Neural cell (in vitro differentiated cells): ENCODE measurements around the gene DGCR8. TPM values are rescaled to one million over a fixed set of nuclear protein-coding genes. Genes with fewer than 3 reads are reported as not detected.

Experiments used
- H2AFZ ChIP-seq: fragments of 200-600, 300-800 bp; sonication (generic), shearing (Covaris generic); 2 replicates; pipeline ENCODE4 v1.6.0; 2014; ENCODE audit warnings: low read depth, mild to moderate bottlenecking, antibody characterized with exemption, low read length, moderate library complexity
- H3F3A ChIP-seq: fragments of 200-600 bp; shearing (Covaris generic); 2 replicates; pipeline ENCODE4 v1.6.1; 2016; ENCODE audit warnings: mild to moderate bottlenecking, moderate library complexity, mixed read lengths, antibody characterized with exemption, low read length; ENCODE audit not compliant: insufficient read depth, poor library complexity, severe bottlenecking
- H3K27ac ChIP-seq: fragments of 200-600, 300-800 bp; sonication (generic), shearing (Covaris generic); 2 replicates; pipeline ENCODE4 v1.5.1; 2014; ENCODE audit warnings: mild to moderate bottlenecking, low read length, moderate library complexity
- H3K27me3 ChIP-seq: fragments of 300-800, 200-600 bp; sonication (generic), shearing (Covaris generic); 2 replicates; pipeline ENCODE4 v1.6.0; 2014; ENCODE audit warnings: mild to moderate bottlenecking, low read depth, low read length, moderate library complexity; ENCODE audit not compliant: insufficient read depth
- H3K36me3 ChIP-seq: fragments of 300-800, 200-600 bp; sonication (generic), shearing (Covaris generic); 2 replicates; pipeline ENCODE4 v1.5.1; 2014; ENCODE audit warnings: mild to moderate bottlenecking, antibody characterized with exemption, low read length, moderate library complexity; ENCODE audit not compliant: insufficient read depth
- H3K4me2 ChIP-seq: fragments of 300-800, 200-600 bp; sonication (generic), shearing (Covaris generic); 2 replicates; pipeline ENCODE4 v1.6.0; 2014; ENCODE audit warnings: mild to moderate bottlenecking, low read length
- H3K4me3 ChIP-seq: fragments of 300-800, 200-600 bp; sonication (generic), shearing (Covaris generic); 2 replicates; pipeline ENCODE4 v1.5.1; 2014; ENCODE audit warnings: mild to moderate bottlenecking, low read length, moderate library complexity
- H3K79me2 ChIP-seq: fragments of 200-600 bp; shearing (Covaris generic); replicated peaks from 2 replicates; pipeline ENCODE4 v1.6.0; 2014; ENCODE audit warnings: mild to moderate bottlenecking, low read length, moderate library complexity; ENCODE audit not compliant: insufficient read depth
- H3K9ac ChIP-seq: fragments of 300-800, 200-600 bp; sonication (generic), shearing (Covaris generic); 2 replicates; pipeline ENCODE4 v1.6.1; 2016; ENCODE audit warnings: mild to moderate bottlenecking, low read length, mixed read lengths
- H3K9me2 ChIP-seq: fragments of 200-600 bp; shearing (Covaris generic); 2 replicates; pipeline ENCODE4 v1.6.1; 2016; ENCODE audit warnings: mild to moderate bottlenecking, low read length, mixed read lengths; ENCODE audit not compliant: insufficient read depth
- H3K9me3 ChIP-seq: fragments of 200-600, 300-800 bp; sonication (generic), shearing (Covaris generic); 2 replicates; pipeline ENCODE4 v1.6.1; 2016; ENCODE audit warnings: mild to moderate bottlenecking, mixed run types, low read length, moderate library complexity, mixed read lengths
- H4K20me1 ChIP-seq: fragments of 200-600 bp; shearing (Covaris generic); 2 replicates; pipeline ENCODE4 v1.6.1; 2016; ENCODE audit warnings: mild to moderate bottlenecking, mixed run types; ENCODE audit not compliant: insufficient read depth
- EP300 ChIP-seq: fragments of 450-650 bp; conservative IDR thresholded peaks from 2 replicates; pipeline ENCODE4 v1.6.1; 2014; ENCODE audit warnings: antibody characterized with exemption, mild to moderate bottlenecking, moderate library complexity; ENCODE audit not compliant: poor library complexity, severe bottlenecking
- EZH2 ChIP-seq: fragments of 200-600, 300-800 bp; shearing (Covaris generic), sonication (generic); IDR thresholded peaks from 2 replicates; pipeline ENCODE4 v1.6.1; 2014; ENCODE audit warnings: antibody characterized with exemption, low read length, borderline replicate concordance, mild to moderate bottlenecking; ENCODE audit not compliant: insufficient read depth, poor library complexity, severe bottlenecking
- MXI1 ChIP-seq: fragments of 450-650 bp; conservative IDR thresholded peaks from 2 replicates; pipeline ENCODE4 v1.6.1; 2014; ENCODE audit warnings: antibody characterized with exemption, mild to moderate bottlenecking; ENCODE audit not compliant: poor library complexity, severe bottlenecking
- POLR2AphosphoS5 ChIP-seq: IDR thresholded peaks from 2 replicates; pipeline ENCODE4 v1.6.1; 2012
- RAD21 ChIP-seq: fragments of 450-650 bp; conservative IDR thresholded peaks from 2 replicates; pipeline ENCODE4 v1.6.1; 2014; ENCODE audit warnings: antibody characterized with exemption, mild to moderate bottlenecking, moderate library complexity
- SMC3 ChIP-seq: fragments of 450-650 bp; conservative IDR thresholded peaks from 2 replicates; pipeline ENCODE4 v1.6.1; 2014; ENCODE audit warnings: antibody characterized with exemption, mild to moderate bottlenecking, moderate library complexity; ENCODE audit not compliant: poor library complexity
- TAF1 ChIP-seq: IDR thresholded peaks from 2 replicates; pipeline ENCODE4 v1.6.1; 2012; ENCODE audit warnings: low read depth
- polyA plus RNA-seq: library from polyadenylated mRNA; depleted of rRNA; stranded (reverse); fragments of >200 nt; gene quantifications from 2 replicates; pipeline ENCODE4 v1.2.3, GENCODE V29; 2014
- TF ChIP-seq, protein P1 (sequence below): fragments of 450-650 bp; IDR thresholded peaks from 2 replicates; pipeline ENCODE4 v1.5.1; 2014; ENCODE audit warnings: antibody characterized with exemption, mild to moderate bottlenecking, moderate library complexity; ENCODE audit not compliant: poor library complexity, severe bottlenecking
- TF ChIP-seq, protein P2 (sequence below): IDR thresholded peaks from 2 replicates; pipeline ENCODE4 v1.6.1; 2012; ENCODE audit warnings: borderline replicate concordance

DGCR8 gene
- polyA plus RNA-seq, 1 donor from 2014 or later = 48.9 TPM

DNA sequence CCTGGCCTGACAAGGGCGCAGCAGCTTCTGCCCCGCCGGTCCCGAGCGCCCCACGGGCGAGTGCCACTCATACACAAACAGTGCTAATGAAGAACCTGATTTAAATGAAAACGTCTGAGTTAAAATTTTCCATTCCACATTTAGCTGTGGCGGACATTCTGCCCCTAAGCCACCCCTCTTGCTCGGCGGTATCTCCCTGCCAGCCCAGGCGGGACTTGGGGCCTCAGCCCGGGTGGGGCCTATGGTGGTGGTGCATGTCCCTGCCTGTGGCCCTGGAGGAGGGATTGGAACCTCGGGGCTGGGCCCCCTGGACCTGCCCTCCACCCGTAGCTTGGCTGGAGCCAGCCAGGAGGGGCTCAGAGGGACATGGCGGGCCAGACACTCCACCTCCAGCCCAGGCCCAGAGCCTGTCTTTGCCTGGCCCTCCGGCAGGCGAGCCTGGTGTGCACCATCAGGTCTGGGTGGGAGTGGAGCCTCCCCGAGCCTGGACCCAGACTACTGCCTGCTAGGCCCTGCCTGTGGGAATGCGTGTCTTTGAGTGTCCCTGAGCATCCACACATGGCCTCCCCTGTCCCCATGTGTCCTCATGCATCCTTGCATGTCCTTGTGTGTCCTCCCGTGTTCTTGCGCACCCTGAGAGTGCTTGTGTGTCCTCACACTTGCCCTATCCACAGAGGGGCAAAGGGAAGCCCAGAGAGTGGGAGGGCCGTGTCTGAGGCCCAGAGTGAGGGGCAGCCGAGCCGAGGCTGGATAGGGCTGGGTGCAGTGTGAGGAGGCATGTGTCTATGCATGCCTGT is 56.0 kb downstream of the DGCR8 start:
- Histone ChIP-seq H2AFZ (no peak overlapping the region), H3K9me3 (no peaks in the 10 kb centered on the region), H3F3A (no peaks in the 10 kb centered on the region), H3K9ac (no peak overlapping the region), H4K20me1 (no peaks in the 10 kb centered on the region), H3K36me3 (no peaks in the 10 kb centered on the region), H3K9me2 (no peaks in the 10 kb centered on the region), H3K27ac (no peak overlapping the region), H3K4me3 (no peak overlapping the region), H3K4me2 (no peak overlapping the region), H3K79me2 (no peaks in the 10 kb centered on the region), H3K27me3 (no peaks in the 10 kb centered on the region)
- TF ChIP-seq MXI1 (no peak), EP300 (no peak), EZH2 (no peak), RAD21 (no peak), TAF1 (no peak), SMC3 (no peak), POLR2AphosphoS5 (no peak)
- TF ChIP-seq, protein P1, sequence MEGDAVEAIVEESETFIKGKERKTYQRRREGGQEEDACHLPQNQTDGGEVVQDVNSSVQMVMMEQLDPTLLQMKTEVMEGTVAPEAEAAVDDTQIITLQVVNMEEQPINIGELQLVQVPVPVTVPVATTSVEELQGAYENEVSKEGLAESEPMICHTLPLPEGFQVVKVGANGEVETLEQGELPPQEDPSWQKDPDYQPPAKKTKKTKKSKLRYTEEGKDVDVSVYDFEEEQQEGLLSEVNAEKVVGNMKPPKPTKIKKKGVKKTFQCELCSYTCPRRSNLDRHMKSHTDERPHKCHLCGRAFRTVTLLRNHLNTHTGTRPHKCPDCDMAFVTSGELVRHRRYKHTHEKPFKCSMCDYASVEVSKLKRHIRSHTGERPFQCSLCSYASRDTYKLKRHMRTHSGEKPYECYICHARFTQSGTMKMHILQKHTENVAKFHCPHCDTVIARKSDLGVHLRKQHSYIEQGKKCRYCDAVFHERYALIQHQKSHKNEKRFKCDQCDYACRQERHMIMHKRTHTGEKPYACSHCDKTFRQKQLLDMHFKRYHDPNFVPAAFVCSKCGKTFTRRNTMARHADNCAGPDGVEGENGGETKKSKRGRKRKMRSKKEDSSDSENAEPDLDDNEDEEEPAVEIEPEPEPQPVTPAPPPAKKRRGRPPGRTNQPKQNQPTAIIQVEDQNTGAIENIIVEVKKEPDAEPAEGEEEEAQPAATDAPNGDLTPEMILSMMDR = no peak
- TF ChIP-seq, protein P2, sequence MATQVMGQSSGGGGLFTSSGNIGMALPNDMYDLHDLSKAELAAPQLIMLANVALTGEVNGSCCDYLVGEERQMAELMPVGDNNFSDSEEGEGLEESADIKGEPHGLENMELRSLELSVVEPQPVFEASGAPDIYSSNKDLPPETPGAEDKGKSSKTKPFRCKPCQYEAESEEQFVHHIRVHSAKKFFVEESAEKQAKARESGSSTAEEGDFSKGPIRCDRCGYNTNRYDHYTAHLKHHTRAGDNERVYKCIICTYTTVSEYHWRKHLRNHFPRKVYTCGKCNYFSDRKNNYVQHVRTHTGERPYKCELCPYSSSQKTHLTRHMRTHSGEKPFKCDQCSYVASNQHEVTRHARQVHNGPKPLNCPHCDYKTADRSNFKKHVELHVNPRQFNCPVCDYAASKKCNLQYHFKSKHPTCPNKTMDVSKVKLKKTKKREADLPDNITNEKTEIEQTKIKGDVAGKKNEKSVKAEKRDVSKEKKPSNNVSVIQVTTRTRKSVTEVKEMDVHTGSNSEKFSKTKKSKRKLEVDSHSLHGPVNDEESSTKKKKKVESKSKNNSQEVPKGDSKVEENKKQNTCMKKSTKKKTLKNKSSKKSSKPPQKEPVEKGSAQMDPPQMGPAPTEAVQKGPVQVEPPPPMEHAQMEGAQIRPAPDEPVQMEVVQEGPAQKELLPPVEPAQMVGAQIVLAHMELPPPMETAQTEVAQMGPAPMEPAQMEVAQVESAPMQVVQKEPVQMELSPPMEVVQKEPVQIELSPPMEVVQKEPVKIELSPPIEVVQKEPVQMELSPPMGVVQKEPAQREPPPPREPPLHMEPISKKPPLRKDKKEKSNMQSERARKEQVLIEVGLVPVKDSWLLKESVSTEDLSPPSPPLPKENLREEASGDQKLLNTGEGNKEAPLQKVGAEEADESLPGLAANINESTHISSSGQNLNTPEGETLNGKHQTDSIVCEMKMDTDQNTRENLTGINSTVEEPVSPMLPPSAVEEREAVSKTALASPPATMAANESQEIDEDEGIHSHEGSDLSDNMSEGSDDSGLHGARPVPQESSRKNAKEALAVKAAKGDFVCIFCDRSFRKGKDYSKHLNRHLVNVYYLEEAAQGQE = no peak

DNA sequence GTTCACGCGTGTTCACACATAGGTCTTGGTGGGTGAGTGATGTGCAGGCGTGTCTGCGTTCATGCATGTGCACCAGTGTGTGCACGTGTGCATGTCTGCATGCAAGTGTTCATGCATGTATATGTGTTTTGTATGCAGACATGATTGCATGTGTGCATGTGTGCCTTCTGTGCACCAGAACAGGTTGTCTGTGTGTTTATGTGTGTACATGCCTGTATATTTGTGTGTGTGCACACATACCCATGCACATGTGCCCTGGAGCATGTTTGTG is 56.5 kb downstream of the DGCR8 start:
- TF ChIP-seq POLR2AphosphoS5 (no peak), MXI1 (no peak), EZH2 (no peak), SMC3 (no peak), EP300 (no peak), RAD21 (no peak), TAF1 (no peak)
- TF ChIP-seq, protein P2 = no peak
- TF ChIP-seq, protein P1 = no peak
- Histone ChIP-seq H3K27me3 (no peaks in the 10 kb centered on the region), H2AFZ (no peak overlapping the region), H4K20me1 (no peaks in the 10 kb centered on the region), H3K4me3 (no peak overlapping the region), H3K9me3 (no peaks in the 10 kb centered on the region), H3K9ac (no peak overlapping the region), H3K27ac (no peak overlapping the region), H3K79me2 (no peaks in the 10 kb centered on the region), H3K4me2 (no peak overlapping the region), H3F3A (no peaks in the 10 kb centered on the region), H3K9me2 (no peaks in the 10 kb centered on the region), H3K36me3 (no peaks in the 10 kb centered on the region)
